ENCODE measurements around the gene ZNF473.
A peak's percentile ranks its signal among the peaks of the same experiment; 100 is the strongest.
"Not testable (repeated sequence)": the region's sequence is repeated elsewhere in the genome, so short reads cannot be mapped to it uniquely, and the experiment has no call there.

ZNF473 gene

GRCh38 chr19:50047671-50048070 is 21.9 kb downstream of the ZNF473 start:
- no peak for DNase-seq (ENCODE audit: extremely low read depth in 1 of 2, low read depth in 1 of 2)

DNA sequence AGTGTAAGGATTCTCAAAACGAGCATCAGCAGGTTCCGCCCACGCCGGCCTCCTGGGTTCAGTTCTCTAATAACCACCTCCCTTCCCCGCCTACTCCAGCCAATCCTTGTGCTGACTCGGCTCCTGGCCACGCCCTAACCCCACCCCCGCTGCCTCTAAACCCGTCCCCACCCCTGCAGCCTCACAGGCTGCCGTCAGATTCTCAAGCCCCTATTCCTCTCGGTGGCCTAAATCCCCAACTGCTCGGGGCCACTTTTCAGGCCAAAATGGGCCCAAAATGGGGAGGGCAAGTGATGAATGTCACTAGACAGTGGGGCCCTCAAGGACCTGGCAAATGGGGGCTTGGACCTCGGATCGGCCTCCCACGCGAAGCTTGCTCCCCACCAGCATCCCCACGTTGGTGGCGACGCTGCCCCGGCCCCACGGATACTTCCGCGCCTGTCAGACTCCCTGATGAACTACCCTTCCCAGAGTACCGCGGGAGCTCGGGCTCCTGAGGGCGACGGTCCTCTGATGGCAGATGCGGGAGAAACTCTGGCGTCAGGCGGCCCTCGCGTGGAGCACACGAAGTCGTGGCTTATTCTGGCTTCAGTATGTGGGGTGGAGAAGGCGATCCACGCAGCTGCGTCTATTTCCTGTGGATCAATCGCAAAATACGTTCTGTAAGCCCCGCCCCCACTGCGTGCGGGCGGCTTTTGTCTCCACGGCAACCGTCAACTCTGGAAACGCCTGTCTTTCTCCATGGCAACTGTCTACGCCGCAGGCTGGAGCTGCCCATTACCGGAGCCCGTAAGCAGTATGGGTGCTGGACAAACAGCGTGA is 24.8 kb downstream of the ZNF473 start:
- DNase-seq (ENCODE audit: extremely low read depth in 1 of 2, low read depth in 1 of 2), result peak; percentile 41 to 74

DNA sequence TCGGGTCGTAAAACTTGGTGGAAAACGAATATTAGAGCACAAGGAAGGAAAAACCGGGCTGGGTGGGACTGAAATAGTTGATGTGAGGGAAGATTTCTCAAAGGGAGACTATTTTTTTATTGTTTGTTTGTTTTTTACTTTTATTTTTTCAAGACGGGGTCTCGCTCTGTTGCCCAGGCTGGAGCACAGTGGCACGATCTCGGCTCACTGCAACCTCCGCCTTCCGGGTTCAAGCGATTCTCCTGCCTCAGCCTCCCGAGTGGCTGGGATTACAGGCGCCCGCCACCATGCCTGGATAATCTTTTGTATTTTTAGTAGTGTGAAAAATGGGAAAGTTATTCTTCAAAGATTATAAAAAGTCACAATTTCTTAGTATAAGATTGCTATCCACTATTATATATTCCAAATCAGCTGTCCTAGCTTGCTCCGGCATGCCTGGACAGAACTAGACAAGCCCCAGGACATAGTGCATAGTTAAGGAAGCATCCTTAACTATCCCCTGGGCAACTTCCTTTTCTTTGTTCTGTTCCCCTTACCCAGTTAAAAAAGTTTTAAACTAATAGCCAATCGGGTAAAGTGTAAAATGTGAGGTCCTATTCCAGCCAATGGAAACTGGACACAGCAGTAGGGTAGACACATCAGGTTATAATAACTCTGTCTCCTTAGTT is 25.6 kb downstream of the ZNF473 start:
- DNase-seq (ENCODE audit: extremely low read depth in 1 of 2, low read depth in 1 of 2), result not testable (repeated sequence)

DNA sequence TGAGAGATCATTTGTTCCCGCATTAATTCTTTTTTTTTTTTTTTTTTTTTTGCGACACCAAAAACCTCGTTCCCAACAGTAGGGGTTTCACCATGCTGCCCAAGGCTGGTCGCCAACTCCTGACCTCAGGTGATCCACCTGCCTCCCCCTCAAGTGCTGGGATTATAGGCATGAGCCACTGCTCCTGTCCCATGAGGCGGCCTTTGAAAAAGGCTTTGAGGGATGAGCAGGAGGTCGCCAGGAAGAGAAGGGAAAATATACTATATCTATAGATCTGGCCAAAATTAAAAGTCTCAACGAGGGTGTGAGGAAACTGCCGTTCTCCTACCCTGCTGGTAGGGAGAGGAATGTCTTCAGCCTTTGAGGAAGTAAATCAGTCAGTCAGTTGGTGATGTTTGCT is 26.2 kb downstream of the ZNF473 start:
- DNase-seq (ENCODE audit: extremely low read depth in 1 of 2, low read depth in 1 of 2), result no peak

DNA sequence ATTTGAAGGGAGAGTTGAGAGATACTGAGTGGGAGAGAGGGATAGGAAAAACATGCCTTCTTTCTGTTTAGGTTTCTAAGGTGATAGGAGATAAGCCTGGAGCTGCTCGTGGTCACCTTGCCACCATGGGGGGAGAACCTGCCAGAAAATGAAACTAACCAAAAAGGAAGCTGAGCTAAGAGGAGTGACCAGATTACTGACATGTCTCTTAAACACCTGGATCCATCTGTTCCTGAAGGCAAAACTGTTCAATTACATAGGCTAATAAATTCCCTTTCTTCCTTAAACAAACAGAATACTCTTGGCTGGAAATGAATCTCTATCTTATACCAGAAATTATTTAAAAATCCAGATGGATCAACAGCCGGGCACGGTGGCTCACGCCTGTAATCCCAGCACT is 27.3 kb downstream of the ZNF473 start:
- no peak for DNase-seq (ENCODE audit: extremely low read depth in 1 of 2, low read depth in 1 of 2)

DNA sequence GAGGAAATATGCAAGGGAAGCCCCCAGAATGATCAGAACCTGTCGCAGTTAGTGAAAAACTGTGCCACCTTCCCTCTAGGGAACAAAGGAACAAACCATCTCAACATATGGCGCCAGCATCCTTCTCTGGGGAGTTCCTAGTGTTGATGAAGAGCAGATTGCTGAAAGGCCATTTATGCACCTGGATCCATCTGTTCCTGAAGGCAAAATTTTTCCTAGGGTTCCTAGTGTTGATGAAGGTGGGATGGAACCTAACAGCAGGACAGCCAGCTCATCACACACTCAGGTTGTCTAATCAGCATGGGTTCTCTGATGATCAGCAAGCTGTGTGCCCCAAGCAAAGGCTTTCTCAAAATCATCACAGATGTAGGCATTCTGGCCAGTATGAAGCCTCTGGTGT is 32.6 kb downstream of the ZNF473 start:
- no peak for DNase-seq (ENCODE audit: extremely low read depth in 1 of 2, low read depth in 1 of 2)

DNA sequence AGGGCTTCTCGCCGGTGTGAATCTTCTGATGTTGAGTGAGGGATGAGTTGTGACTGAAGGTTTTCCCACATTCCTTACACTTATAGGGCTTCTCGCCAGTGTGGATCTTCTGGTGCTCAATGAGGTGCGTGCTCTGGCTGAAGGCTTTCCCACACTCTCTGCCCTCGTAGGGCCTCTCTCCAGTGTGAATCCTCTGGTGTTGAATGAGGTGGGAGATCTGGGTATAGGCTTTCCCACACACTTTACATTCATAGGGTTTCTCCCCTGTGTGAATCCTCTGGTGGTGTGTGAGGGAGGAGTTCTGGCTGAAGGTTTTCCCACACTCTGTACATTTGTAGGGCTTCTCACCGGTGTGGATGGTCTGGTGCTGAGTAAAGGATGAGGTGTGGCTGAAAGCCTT is 33.2 kb downstream of the ZNF473 start:
- DNase-seq (ENCODE audit: extremely low read depth in 1 of 2, low read depth in 1 of 2), result no peak

DNA sequence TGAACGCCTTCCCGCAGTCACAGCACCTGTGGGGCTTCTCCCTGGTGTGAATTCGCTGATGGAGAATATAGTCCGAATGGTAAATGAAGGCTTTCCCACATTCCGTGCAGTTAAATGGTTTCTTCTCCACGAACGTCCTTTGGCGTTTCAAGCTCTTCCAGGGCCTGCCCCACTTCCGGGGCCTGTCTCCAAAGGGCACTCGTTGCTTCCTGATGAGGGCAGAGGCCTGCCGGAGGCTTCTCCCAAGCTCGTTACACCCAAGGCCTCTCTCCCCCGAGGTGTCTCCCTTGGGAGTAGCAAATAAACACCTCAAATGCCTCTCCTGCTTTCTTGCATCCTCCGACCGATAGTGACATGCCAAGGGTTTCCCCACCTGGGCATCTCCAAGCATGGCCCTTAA is 34.3 kb downstream of the ZNF473 start:
- no peak for DNase-seq (ENCODE audit: extremely low read depth in 1 of 2, low read depth in 1 of 2)

DNA sequence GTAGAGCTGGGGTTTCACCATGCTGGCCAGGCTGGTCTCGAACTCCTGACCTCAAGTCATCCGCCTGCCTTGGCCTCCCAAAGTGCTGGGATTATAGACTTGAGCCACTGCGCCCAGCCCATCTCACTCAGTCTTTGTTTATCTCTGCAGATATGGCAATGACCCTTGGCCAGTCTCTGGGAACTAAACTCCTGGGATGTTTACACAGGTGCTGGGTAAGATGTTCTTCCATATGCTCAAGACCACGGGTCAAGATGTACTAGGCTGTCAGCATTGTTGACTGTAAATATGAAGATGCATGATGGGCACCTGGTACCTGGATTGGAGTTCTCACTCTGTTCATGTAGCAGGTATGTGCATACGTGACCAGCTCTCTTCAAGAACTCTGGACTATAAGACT is 35.8 kb downstream of the ZNF473 start:
- DNase-seq (ENCODE audit: extremely low read depth in 1 of 2, low read depth in 1 of 2), result no peak

DNA sequence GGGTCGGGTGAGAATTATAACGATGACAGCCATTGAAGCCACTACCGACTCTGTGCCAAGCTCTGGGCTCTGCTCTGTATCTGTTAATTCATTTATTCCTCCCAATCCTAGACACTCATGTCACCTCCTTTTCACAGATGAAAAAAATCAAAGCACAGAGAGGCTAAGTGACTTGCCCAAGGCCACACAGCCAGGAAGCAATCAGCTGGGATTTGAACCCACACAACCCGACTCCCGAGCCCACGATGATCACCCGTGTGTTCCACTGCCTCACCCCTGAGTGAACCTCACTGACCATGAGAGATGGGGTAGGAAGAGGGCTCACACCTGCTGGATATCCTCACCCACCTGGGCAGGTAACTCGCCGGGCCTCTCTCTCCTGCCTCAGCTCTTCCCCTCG is 40.1 kb downstream of the ZNF473 start:
- DNase-seq (ENCODE audit: extremely low read depth in 1 of 2, low read depth in 1 of 2), result no peak

GRCh38 chr19:50067575-50067974 is 41.8 kb downstream of the ZNF473 start:
- DNase-seq (ENCODE audit: extremely low read depth in 1 of 2, low read depth in 1 of 2), result no peak

DNA sequence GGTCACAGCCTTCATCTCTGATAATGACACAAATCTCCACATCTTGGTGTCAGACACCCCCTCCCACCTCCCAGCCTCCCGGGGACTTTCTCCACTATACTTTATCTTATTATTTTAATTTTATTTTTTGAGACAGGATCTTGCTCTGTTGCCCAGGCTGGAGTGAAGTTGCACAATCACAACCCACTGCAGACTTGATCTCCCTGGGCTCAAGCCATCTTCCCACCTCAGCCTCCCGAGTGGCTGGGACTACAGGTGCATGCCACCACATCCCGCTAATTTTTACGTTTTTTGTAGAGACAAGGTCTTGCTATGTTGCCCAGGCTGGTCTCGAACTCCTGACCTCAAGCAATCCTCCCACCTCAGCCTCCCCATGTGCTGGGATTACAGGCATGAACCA is 42.6 kb downstream of the ZNF473 start:
- not testable (repeated sequence) for DNase-seq (ENCODE audit: extremely low read depth in 1 of 2, low read depth in 1 of 2)

- not testable (repeated sequence) for DNase-seq (ENCODE audit: extremely low read depth in 1 of 2, low read depth in 1 of 2)
Measured at GRCh38 chr19:50075076-50075475, 49.3 kb downstream of the ZNF473 start.

DNA sequence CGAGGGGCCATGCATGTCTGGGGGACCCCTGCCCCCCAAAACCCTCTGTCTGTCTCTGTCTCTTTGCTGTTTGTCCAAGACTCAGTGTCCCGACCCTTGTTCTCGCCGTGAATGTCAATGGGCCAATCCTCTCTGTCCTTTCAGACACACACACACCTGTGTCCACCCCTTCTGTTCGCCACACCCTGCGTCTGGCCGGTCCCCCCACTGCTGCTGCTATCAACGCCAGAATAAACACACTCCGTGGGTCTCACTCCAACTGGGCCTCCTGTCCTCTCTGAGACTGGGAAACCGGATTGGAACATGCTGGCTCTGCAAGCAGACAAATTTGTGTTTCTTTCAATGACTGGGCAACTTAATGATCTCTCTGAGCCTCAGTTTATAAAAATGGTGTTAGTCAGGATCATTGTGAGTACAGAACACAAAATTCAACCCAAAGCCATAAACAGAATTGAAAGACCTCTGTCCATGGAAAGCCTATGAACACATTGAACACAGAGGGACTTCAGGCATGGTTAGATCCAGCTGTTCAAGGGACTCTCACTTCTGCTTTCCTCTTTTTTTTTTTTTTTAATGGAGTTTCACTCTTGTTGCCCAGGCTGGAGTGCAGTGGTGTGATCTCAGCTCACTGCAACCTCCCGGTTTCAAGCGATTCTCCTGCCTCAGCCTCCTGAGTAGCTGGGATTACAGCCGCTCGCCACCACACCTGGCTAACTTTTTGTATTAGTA is 50.0 kb downstream of the ZNF473 start:
- not testable (repeated sequence) for DNase-seq (ENCODE audit: extremely low read depth in 1 of 2, low read depth in 1 of 2)

- DNase-seq (ENCODE audit: extremely low read depth in 1 of 2, low read depth in 1 of 2), result not testable (repeated sequence)
Measured at GRCh38 chr19:50076581-50077355, 51.0 kb downstream of the ZNF473 start.

- not testable (repeated sequence) for DNase-seq (ENCODE audit: extremely low read depth in 1 of 2, low read depth in 1 of 2)
Measured at GRCh38 chr19:50079014-50079413, 53.2 kb downstream of the ZNF473 start.

GRCh38 chr19:50084440-50084839 is 58.6 kb downstream of the ZNF473 start:
- DNase-seq (ENCODE audit: extremely low read depth in 1 of 2, low read depth in 1 of 2), result not testable (repeated sequence)

DNA sequence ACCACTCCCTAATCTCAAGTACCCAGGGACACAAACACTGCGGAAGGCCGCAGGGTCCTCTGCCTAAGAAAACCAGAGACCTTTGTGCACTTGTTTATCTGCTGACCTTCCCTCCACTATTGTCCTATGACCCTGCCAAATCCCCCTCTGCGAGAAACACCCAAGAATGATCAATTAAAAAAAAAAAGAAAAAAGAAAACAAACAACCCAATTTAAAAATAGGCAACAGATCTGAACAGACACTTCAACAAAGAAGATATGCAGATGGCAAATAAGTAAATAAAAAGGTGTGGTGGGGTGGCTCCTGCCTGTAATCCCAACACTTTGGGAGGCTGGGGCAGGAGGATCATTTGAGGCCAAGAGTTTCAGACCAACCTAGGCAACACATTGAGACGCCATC is 61.3 kb downstream of the ZNF473 start:
- DNase-seq (ENCODE audit: extremely low read depth in 1 of 2, low read depth in 1 of 2), result not testable (repeated sequence)

DNA sequence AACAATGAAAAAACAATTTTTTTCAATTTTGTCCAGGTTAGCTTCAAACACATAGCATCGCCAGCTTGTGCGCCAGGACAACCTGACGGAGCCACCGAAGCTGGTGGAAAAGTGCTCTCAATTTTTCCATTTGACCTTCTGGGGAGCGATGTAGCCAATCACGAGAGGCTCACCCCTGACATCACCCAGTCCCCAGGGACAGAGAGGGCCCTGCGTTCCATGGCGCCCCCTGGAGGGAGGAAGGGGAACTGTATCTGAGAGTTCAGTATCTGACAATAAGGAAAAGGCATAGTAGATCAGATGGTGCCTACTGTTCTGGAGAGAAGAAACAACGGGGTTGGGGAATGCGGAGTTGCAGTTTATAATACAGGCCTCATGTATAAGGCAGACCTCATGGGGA is 64.9 kb downstream of the ZNF473 start:
- DNase-seq (ENCODE audit: extremely low read depth in 1 of 2, low read depth in 1 of 2), result peak; percentile 15 to 29

DNA sequence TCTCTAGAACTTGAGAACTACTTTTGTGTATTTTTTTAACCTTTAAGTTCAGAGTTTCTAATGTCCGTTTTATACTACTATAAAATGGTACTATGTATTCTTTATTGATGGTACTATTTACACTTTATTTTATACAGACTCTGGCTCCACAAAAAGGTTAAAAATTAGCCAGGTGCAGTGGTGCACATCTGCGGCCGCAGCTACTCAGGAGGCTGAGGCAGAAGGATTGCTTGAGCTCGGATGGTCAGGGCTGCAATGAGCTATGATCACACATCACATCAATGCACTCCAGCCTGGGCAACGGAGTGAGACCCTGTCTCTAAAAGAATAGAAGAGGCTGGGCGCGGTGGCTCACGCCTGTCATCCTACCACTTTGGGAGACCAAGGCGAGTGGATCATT is 66.0 kb downstream of the ZNF473 start:
- not testable (repeated sequence) for DNase-seq (ENCODE audit: extremely low read depth in 1 of 2, low read depth in 1 of 2)

DNA sequence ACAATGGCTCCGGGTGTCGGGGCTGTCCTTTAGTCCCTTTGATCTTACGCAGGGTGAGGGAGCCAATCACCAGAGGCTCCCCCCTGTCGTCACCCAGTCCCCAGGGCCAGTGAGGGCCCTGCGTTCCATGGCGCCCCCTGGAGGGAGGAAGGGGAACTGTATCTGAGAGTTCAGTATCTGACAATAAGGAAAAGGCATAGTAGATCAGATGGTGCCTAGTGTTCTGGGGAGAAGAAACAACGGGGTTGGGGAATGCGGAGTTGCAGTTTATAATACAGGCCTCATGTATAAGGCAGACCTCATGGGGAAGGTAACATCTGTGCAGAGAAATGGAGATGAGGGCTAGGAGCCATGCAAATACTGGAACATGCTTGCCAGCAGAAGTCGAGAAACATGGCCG is 66.8 kb downstream of the ZNF473 start:
- DNase-seq (ENCODE audit: extremely low read depth in 1 of 2, low read depth in 1 of 2), result not testable (repeated sequence)

Measured in stimulated activated CD8-positive, alpha-beta memory T cell treated with anti-CD3 and anti-CD28 coated beads, Interleukin-7, amount 100 ng/mL, for 48 hours (primary cell).